ENCODE data around the gene BRD4. TPM values are rescaled to one million over a fixed set of nuclear protein-coding genes. Genes with fewer than 3 reads are reported as not detected.
A peak's percentile ranks its signal among the peaks of the same experiment; 100 is the strongest.

Gene BRD4
- total RNA-seq, 6 donors from 2014 or later, result 41.9 to 117 (median 79.3) TPM

DNA sequence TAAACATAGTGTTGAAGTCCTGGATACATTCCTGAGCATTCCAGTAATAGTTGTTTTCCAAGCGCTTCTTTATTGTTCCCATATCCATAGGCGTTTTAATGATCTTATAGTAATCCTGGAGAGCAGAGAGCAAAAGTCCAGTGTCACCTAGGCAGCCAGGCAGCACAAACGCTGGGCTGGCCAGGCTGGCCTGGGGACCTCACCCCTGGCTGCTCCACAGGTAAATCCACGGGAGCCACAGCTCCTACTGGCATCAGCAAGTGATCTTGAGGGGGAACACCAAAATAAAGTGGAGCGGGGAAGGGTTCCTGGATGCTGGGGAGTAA, 63.4 kb downstream of the BRD4 start:
- TF ChIP-seq, protein P1, sequence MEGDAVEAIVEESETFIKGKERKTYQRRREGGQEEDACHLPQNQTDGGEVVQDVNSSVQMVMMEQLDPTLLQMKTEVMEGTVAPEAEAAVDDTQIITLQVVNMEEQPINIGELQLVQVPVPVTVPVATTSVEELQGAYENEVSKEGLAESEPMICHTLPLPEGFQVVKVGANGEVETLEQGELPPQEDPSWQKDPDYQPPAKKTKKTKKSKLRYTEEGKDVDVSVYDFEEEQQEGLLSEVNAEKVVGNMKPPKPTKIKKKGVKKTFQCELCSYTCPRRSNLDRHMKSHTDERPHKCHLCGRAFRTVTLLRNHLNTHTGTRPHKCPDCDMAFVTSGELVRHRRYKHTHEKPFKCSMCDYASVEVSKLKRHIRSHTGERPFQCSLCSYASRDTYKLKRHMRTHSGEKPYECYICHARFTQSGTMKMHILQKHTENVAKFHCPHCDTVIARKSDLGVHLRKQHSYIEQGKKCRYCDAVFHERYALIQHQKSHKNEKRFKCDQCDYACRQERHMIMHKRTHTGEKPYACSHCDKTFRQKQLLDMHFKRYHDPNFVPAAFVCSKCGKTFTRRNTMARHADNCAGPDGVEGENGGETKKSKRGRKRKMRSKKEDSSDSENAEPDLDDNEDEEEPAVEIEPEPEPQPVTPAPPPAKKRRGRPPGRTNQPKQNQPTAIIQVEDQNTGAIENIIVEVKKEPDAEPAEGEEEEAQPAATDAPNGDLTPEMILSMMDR (IDR thresholded peaks at IDR 0.05), result no peak
- TF ChIP-seq EP300 (IDR thresholded peaks at IDR 0.05), result no peak
- TF ChIP-seq POLR2AphosphoS5 (IDR thresholded peaks at IDR 0.05), result no peak
- no peak for TF ChIP-seq POLR2A (IDR thresholded peaks at IDR 0.05)
- no peak for DNase-seq
- H3K4me3 ChIP-seq, result no peak overlapping the region
- peaks cover 44 to 73% (median 62%) of the 10 kb centered on the region in 4 donors for H3K4me1 ChIP-seq
- no peak for ATAC-seq (ENCODE audit: low FRiP score in 2 of 2)
- H3K36me3 ChIP-seq, result peaks cover 16 to 80% (median 53%) of the 10 kb centered on the region in 4 donors
- WGBS, 2 donors, result 64 to 85% methylated on average over 5 of the region's 5 CpGs
- peak overlapping the region in 2 of 4 donors; percentile 18 to 32 for H3K27ac ChIP-seq
- no peaks in the 10 kb centered on the region for H3K27me3 ChIP-seq
- H3K9me3 ChIP-seq, result no peaks in the 10 kb centered on the region

DNA sequence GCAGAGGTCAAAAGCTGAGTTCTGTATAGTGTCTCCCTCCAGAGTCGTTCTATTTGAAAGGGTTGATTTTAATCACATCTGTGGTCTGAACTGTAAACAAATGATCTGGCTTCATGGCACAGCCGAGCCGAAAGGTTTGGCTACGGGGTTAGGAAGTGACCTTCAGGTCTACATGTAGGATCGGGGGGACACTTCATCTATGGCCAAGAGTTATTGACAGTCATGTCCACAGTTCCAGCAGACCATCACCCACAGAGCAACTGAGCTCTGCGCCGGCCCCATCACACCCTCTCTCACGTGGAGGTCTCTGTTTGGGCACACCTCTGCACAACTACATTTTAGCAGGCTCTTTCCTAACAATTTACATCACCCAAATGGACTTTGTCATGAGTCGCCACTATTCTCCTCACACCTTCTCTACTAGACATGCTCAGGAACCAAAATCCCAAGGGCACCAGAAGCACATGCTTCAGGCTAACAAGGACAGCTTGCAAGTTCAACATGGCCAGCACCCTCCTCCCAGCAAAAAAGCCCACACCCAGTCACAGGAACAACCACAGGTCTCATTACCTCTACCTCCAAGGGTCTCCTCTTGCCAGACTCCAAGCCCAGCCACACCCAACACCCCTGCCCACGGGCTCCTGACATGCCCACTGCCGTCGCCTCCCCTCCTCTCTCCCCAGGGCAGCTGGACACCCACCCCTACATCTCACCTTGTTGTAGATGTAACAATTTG, 64.0 kb downstream of the BRD4 start:
- no peak overlapping the region for H3K4me3 ChIP-seq
- no peak for ATAC-seq (ENCODE audit: low FRiP score in 2 of 2)
- 75 to 77% methylated on average over 12 of the region's 12 CpGs for WGBS, 2 donors
- peaks cover 16 to 85% (median 58%) of the 10 kb centered on the region in 4 donors for H3K36me3 ChIP-seq
- no peak for DNase-seq
- no peaks in the 10 kb centered on the region for H3K27me3 ChIP-seq
- TF ChIP-seq, protein P1 (IDR thresholded peaks at IDR 0.05), result no peak
- TF ChIP-seq POLR2AphosphoS5 (IDR thresholded peaks at IDR 0.05) (no peak), POLR2A (IDR thresholded peaks at IDR 0.05) (no peak), EP300 (IDR thresholded peaks at IDR 0.05) (no peak)
- no peaks in the 10 kb centered on the region for H3K9me3 ChIP-seq
- peak overlapping the region in 2 of 4 donors; percentile 18 to 32 for H3K27ac ChIP-seq
- H3K4me1 ChIP-seq, result peaks cover 40 to 72% (median 60%) of the 10 kb centered on the region in 4 donors

DNA sequence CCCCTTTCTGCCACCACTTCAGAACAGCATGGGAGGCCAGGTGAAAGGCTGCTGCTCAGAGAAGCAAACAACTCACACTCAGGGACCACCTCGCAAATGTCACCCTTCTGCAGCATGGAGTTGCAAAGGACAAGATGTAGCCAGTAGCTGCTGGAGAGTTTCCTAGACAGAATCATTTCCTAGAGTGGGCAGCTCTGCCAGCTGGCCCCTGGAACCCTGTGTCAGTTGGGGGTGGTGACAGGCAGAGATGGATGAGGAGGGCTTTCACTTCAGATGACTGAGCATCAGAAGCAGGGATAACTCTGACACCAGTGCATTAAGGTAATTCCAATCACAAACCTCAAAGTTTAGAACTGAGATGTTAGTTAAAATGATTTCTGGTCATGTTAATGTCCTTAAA, 65.7 kb downstream of the BRD4 start:
- DNase-seq, result no peak
- Histone ChIP-seq H3K9me3 (no peaks in the 10 kb centered on the region), H3K36me3 (peaks cover 18 to 91% (median 61%) of the 10 kb centered on the region in 4 donors), H3K4me1 (peaks cover 37 to 59% (median 52%) of the 10 kb centered on the region in 4 donors), H3K4me3 (no peak overlapping the region), H3K27ac (peak overlapping the region in 2 of 4 donors; percentile 66 to 70), H3K27me3 (no peaks in the 10 kb centered on the region)
- no peak for TF ChIP-seq EP300 (IDR thresholded peaks at IDR 0.05)
- no peak for TF ChIP-seq POLR2AphosphoS5 (IDR thresholded peaks at IDR 0.05)
- TF ChIP-seq, protein P1 (IDR thresholded peaks at IDR 0.05), result no peak
- TF ChIP-seq POLR2A (IDR thresholded peaks at IDR 0.05), result no peak
- no peak for ATAC-seq (ENCODE audit: low FRiP score in 2 of 2)
- 92% methylated on average over 1 of the region's 1 CpG; no CpG with 5 or more reads in 1 of the 2 donors for WGBS, 2 donors

DNA sequence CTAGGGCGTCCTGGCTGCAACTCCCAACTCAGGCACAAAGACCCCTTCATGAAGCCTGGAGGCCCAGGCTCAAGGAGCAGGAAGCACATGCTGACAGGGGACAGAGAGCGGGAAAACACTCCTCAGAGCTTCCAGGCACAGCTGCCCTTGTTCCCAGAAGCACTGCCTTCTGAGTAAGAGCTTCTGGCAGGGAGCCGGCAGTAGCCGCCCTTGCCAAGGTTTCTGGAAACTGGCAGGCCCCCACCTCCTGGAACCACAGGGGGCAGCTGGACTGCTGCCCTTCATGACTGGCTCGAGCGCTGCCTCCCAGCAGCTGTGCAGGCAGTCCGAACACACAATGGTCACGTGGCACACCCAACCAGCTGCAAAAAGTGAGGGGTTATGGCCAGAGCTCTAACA, 66.5 kb downstream of the BRD4 start:
- TF ChIP-seq POLR2A (IDR thresholded peaks at IDR 0.05) (no peak), EP300 (IDR thresholded peaks at IDR 0.05) (peak; percentile 63 to 96 (median 91)), POLR2AphosphoS5 (IDR thresholded peaks at IDR 0.05) (peak; percentile 77 to 98)
- TF ChIP-seq, protein P1 (IDR thresholded peaks at IDR 0.05), result peak in 1 of 6 experiments; percentile 18
- DNase-seq, result peak; percentile 83 to 88
- ATAC-seq (ENCODE audit: low FRiP score in 2 of 2), result peak; percentile 76 to 77
- H3K4me1 ChIP-seq, result peaks cover 37 to 53% (median 50%) of the 10 kb centered on the region in 4 donors
- no peaks in the 10 kb centered on the region for H3K9me3 ChIP-seq
- H3K36me3 ChIP-seq, result peaks cover 20 to 91% (median 62%) of the 10 kb centered on the region in 4 donors
- 50 to 54% methylated on average over 1 to 8 of the region's 8 CpGs for WGBS, 2 donors
- peak overlapping the region; percentile 65 to 70 (median 66) for H3K27ac ChIP-seq
- no peak overlapping the region for H3K4me3 ChIP-seq
- no peaks in the 10 kb centered on the region for H3K27me3 ChIP-seq

Data from upper lobe of left lung (tissue), 6 donors.